ENCODE results near the gene TTLL7.

The TTLL7 gene

GRCh38 chr1:83996621-83997020, 2.3 kb downstream of the TTLL7 start:
- peaks cover 4% of the 10 kb centered on the region for H3K79me2 ChIP-seq (ENCODE audit: control insufficient read depth, insufficient read depth, low read length, poor library complexity)

GRCh38 chr1:83996191-83996590, 2.7 kb downstream of the TTLL7 start:
- Histone ChIP-seq H4K12ac (ENCODE audit: low read depth, low read length) (no peak overlapping the region), H3K27ac (ENCODE audit: low read depth, low read length) (peak overlapping the region; percentile 50), H3K4me1 (ENCODE audit: control insufficient read depth in 1 of 2, insufficient read depth in 2 of 2, low read length in 2 of 2) (peaks cover 1 to 2% of the 10 kb centered on the region in 2 experiments), H3K4me2 (ENCODE audit: low read length) (no peak overlapping the region), H3K79me1 (ENCODE audit: low read length) (peaks cover 5% of the 10 kb centered on the region), H2BK120ac (ENCODE audit: insufficient read depth, low read length, poor library complexity) (no peak overlapping the region), H2AFZ (ENCODE audit: insufficient read depth, low read length, poor library complexity) (no peak overlapping the region), H3K23ac (ENCODE audit: low read length) (no peak overlapping the region), H4K8ac (ENCODE audit: low read depth, low read length) (no peak overlapping the region), H3K79me2 (ENCODE audit: control insufficient read depth, insufficient read depth, low read length, poor library complexity) (peaks cover 4% of the 10 kb centered on the region), H2BK12ac (ENCODE audit: low read length) (no peak overlapping the region), H3K4me3 (ENCODE audit: low read depth, low read length) (no peak overlapping the region), H3K9ac (ENCODE audit: low read length) (no peak overlapping the region), H3K4ac (ENCODE audit: low read depth, low read length) (no peak overlapping the region), H4K91ac (ENCODE audit: low read depth, low read length) (no peak overlapping the region), H3K36me3 (ENCODE audit: control insufficient read depth in 1 of 2, insufficient read depth in 2 of 2, low read length in 2 of 2) (no peaks in the 10 kb centered on the region), H3K14ac (ENCODE audit: low read length) (no peak overlapping the region), H3K9me3 (ENCODE audit: insufficient read depth, low read depth, low read length) (no peaks in the 10 kb centered on the region), H2BK5ac (ENCODE audit: low read depth, low read length, poor library complexity) (no peak overlapping the region), H3K18ac (ENCODE audit: low read length) (no peak overlapping the region), H2AK5ac (ENCODE audit: low read length) (no peak overlapping the region), H3K27me3 (ENCODE audit: insufficient read depth, low read length) (peaks cover 9% of the 10 kb centered on the region)
- no peak for DNase-seq
- no CpG with 5 or more reads among the region's 2 CpGs for WGBS (ENCODE audit: extremely low coverage, insufficient coverage, insufficient read length)

More at GRCh38 chr1:83996621-83997020, 2.3 kb downstream of the TTLL7 start:
- Histone ChIP-seq H2BK5ac (ENCODE audit: low read depth, low read length, poor library complexity) (no peak overlapping the region), H2BK12ac (ENCODE audit: low read length) (no peak overlapping the region), H3K23ac (ENCODE audit: low read length) (no peak overlapping the region), H4K12ac (ENCODE audit: low read depth, low read length) (no peak overlapping the region), H4K91ac (ENCODE audit: low read depth, low read length) (no peak overlapping the region), H3K4me3 (ENCODE audit: low read depth, low read length) (no peak overlapping the region), H3K36me3 (ENCODE audit: control insufficient read depth in 1 of 2, insufficient read depth in 2 of 2, low read length in 2 of 2) (no peaks in the 10 kb centered on the region), H3K9me3 (ENCODE audit: insufficient read depth, low read depth, low read length) (no peaks in the 10 kb centered on the region), H3K4me2 (ENCODE audit: low read length) (no peak overlapping the region), H3K14ac (ENCODE audit: low read length) (no peak overlapping the region), H2AFZ (ENCODE audit: insufficient read depth, low read length, poor library complexity) (no peak overlapping the region), H4K8ac (ENCODE audit: low read depth, low read length) (no peak overlapping the region), H3K4ac (ENCODE audit: low read depth, low read length) (no peak overlapping the region), H3K27ac (ENCODE audit: low read depth, low read length) (no peak overlapping the region), H3K9ac (ENCODE audit: low read length) (no peak overlapping the region), H3K4me1 (ENCODE audit: control insufficient read depth in 1 of 2, insufficient read depth in 2 of 2, low read length in 2 of 2) (peaks cover 1 to 2% of the 10 kb centered on the region in 2 experiments), H3K18ac (ENCODE audit: low read length) (no peak overlapping the region), H2AK5ac (ENCODE audit: low read length) (no peak overlapping the region), H3K79me1 (ENCODE audit: low read length) (peaks cover 5% of the 10 kb centered on the region), H3K27me3 (ENCODE audit: insufficient read depth, low read length) (peaks cover 9% of the 10 kb centered on the region), H2BK120ac (ENCODE audit: insufficient read depth, low read length, poor library complexity) (no peak overlapping the region)
- DNase-seq = no peak
- no CpG with 5 or more reads among the region's 1 CpG for WGBS (ENCODE audit: extremely low coverage, insufficient coverage, insufficient read length)

GRCh38 chr1:83995649-83996048, 3.3 kb downstream of the TTLL7 start:
- H4K91ac ChIP-seq (ENCODE audit: low read depth, low read length) = no peak overlapping the region
- no CpG with 5 or more reads among the region's 1 CpG for WGBS (ENCODE audit: extremely low coverage, insufficient coverage, insufficient read length)

GRCh38 chr1:83994111-83994510, 4.8 kb downstream of the TTLL7 start:
- H2AFZ ChIP-seq (ENCODE audit: insufficient read depth, low read length, poor library complexity) = no peak overlapping the region

More at GRCh38 chr1:83995649-83996048, 3.3 kb downstream of the TTLL7 start:
- Histone ChIP-seq H3K36me3 (ENCODE audit: control insufficient read depth in 1 of 2, insufficient read depth in 2 of 2, low read length in 2 of 2) (no peaks in the 10 kb centered on the region), H3K9me3 (ENCODE audit: insufficient read depth, low read depth, low read length) (no peaks in the 10 kb centered on the region), H3K4ac (ENCODE audit: low read depth, low read length) (no peak overlapping the region), H4K8ac (ENCODE audit: low read depth, low read length) (no peak overlapping the region), H2BK120ac (ENCODE audit: insufficient read depth, low read length, poor library complexity) (no peak overlapping the region), H3K9ac (ENCODE audit: low read length) (no peak overlapping the region), H3K27me3 (ENCODE audit: insufficient read depth, low read length) (peaks cover 9% of the 10 kb centered on the region), H3K18ac (ENCODE audit: low read length) (no peak overlapping the region), H4K12ac (ENCODE audit: low read depth, low read length) (no peak overlapping the region), H2BK5ac (ENCODE audit: low read depth, low read length, poor library complexity) (no peak overlapping the region), H3K4me1 (ENCODE audit: control insufficient read depth in 1 of 2, insufficient read depth in 2 of 2, low read length in 2 of 2) (peaks cover 1 to 2% of the 10 kb centered on the region in 2 experiments), H3K79me2 (ENCODE audit: control insufficient read depth, insufficient read depth, low read length, poor library complexity) (peaks cover 4% of the 10 kb centered on the region), H2BK12ac (ENCODE audit: low read length) (no peak overlapping the region), H3K79me1 (ENCODE audit: low read length) (peaks cover 5% of the 10 kb centered on the region), H3K4me2 (ENCODE audit: low read length) (no peak overlapping the region), H3K27ac (ENCODE audit: low read depth, low read length) (no peak overlapping the region), H2AK5ac (ENCODE audit: low read length) (no peak overlapping the region), H3K4me3 (ENCODE audit: low read depth, low read length) (no peak overlapping the region), H3K14ac (ENCODE audit: low read length) (no peak overlapping the region), H3K23ac (ENCODE audit: low read length) (no peak overlapping the region), H2AFZ (ENCODE audit: insufficient read depth, low read length, poor library complexity) (no peak overlapping the region)
- no peak for DNase-seq

More at GRCh38 chr1:83994111-83994510, 4.8 kb downstream of the TTLL7 start:
- no peak overlapping the region for H3K4me2 ChIP-seq (ENCODE audit: low read length)
- H3K79me2 ChIP-seq (ENCODE audit: control insufficient read depth, insufficient read depth, low read length, poor library complexity) = peaks cover 4% of the 10 kb centered on the region
- H3K9ac ChIP-seq (ENCODE audit: low read length) = no peak overlapping the region
- H2BK5ac ChIP-seq (ENCODE audit: low read depth, low read length, poor library complexity) = no peak overlapping the region
- H3K4ac ChIP-seq (ENCODE audit: low read depth, low read length) = no peak overlapping the region
- H3K4me3 ChIP-seq (ENCODE audit: low read depth, low read length) = no peak overlapping the region
- peaks cover 9% of the 10 kb centered on the region for H3K27me3 ChIP-seq (ENCODE audit: insufficient read depth, low read length)
- H2BK12ac ChIP-seq (ENCODE audit: low read length) = no peak overlapping the region
- no peak overlapping the region for H2AK5ac ChIP-seq (ENCODE audit: low read length)
- peak in 1 of 2 donors; percentile 13 for DNase-seq
- H3K4me1 ChIP-seq (ENCODE audit: control insufficient read depth in 1 of 2, insufficient read depth in 2 of 2, low read length in 2 of 2) = peaks cover 1 to 2% of the 10 kb centered on the region in 2 experiments
- no peak overlapping the region for H4K91ac ChIP-seq (ENCODE audit: low read depth, low read length)
- H4K12ac ChIP-seq (ENCODE audit: low read depth, low read length) = no peak overlapping the region
- no peak overlapping the region for H2BK120ac ChIP-seq (ENCODE audit: insufficient read depth, low read length, poor library complexity)
- no peak overlapping the region for H3K14ac ChIP-seq (ENCODE audit: low read length)
- no peak overlapping the region for H3K18ac ChIP-seq (ENCODE audit: low read length)
- peaks cover 4% of the 10 kb centered on the region for H3K79me1 ChIP-seq (ENCODE audit: low read length)
- no peaks in the 10 kb centered on the region for H3K36me3 ChIP-seq (ENCODE audit: control insufficient read depth in 1 of 2, insufficient read depth in 2 of 2, low read length in 2 of 2)
- H4K8ac ChIP-seq (ENCODE audit: low read depth, low read length) = no peak overlapping the region
- no peak overlapping the region for H3K23ac ChIP-seq (ENCODE audit: low read length)
- WGBS (ENCODE audit: extremely low coverage, insufficient coverage, insufficient read length) = no CpG with 5 or more reads among the region's 1 CpG
- no peaks in the 10 kb centered on the region for H3K9me3 ChIP-seq (ENCODE audit: insufficient read depth, low read depth, low read length)
- no peak overlapping the region for H3K27ac ChIP-seq (ENCODE audit: low read depth, low read length)
